ES-I3 (cell line): ENCODE results near the gene GCNT2.
A peak's percentile ranks its signal among the peaks of the same experiment; 100 is the strongest.
"Not testable (repeated sequence)": the region's sequence is repeated elsewhere in the genome, so short reads cannot be mapped to it uniquely, and the experiment has no call there.

Experiments
- H3K36me3 ChIP-seq: 2 replicates; pipeline ENCODE4 v1.6.1; 2013; ENCODE audit warnings: mild to moderate bottlenecking, low read length, control low read depth, moderate library complexity; ENCODE audit not compliant: insufficient read depth
- H3K4me1 ChIP-seq: 2 replicates; pipeline ENCODE4 v1.6.1; 2013; ENCODE audit warnings: mild to moderate bottlenecking, control low read depth, low read length; ENCODE audit not compliant: insufficient read depth
- H3K9ac ChIP-seq: 2 replicates; pipeline ENCODE4 v1.6.1; 2013; ENCODE audit warnings: low read depth, mild to moderate bottlenecking, low read length, moderate library complexity
- H3K9me3 ChIP-seq: 2 replicates; pipeline ENCODE4 v1.6.1; 2013; ENCODE audit warnings: mild to moderate bottlenecking, low read length, moderate library complexity; ENCODE audit not compliant: control insufficient read depth, insufficient read depth

GCNT2 gene

DNA sequence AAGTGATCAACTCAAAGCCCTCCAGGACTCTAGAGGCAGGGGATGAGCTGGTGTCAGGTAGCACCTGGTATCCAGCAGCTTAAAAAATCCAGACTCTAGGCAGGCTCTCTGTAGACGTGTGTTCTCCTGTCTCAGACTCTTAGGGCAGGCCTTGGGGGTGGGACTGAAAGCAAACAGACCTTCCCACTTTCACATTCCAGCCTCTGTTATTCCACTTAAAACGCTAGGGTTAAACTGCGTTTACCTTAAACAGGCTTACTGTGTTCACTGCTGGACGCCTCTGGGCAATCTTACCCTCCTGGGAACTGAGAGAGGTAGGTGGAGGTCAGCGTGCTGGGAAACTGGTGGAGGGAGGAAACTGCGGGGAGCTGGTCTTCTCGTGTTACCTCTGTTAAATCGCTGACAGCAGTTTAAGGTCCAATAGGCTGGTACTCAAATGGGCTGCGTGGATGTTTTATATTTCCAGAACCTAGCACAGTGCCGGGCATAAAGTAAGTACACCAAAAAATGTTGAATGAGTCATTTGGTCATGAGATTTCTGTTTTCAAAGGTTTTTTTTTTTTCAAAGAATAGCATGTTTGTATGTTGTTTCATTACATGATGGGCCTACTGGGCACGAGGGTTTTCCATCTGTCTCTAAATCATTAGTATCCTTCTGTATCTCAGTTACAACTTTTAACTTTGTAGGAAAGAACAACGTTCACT is at the start of gene GCNT2:
GCNT2 (plus strand) TSS at position 248 of the 705 bp plus-strand sequence. CDS start 7,561 bp downstream, outside the sequence.
- no peaks in the 10 kb centered on the region for H3K36me3 ChIP-seq
- no peaks in the 10 kb centered on the region for H3K9me3 ChIP-seq
- H3K4me1 ChIP-seq = peaks cover 26% of the 10 kb centered on the region
- H3K9ac ChIP-seq = peak within 1 kb of the TSS; percentile 9; the same call in 1 of the 2 replicates

DNA sequence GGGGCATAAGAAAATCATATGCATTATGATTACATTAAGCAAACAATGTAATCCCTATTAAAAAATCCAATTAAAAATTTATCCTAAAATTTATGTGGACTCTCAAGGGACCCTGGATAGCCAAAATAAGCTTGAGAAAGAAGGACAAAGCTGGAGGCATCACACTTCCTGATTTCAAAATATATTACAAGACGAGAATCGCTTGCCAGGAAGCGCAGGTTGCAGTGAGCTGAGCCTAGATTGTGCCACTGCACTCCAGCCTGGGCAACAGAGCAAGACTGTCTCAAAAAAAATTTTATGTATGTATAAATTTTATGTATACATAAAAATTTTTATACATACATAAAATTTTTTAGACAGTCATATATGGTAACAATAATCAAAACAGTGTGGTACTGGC is 48.5 kb upstream of the GCNT2 start:
- no peaks in the 10 kb centered on the region for H3K36me3 ChIP-seq
- no peak overlapping the region for H3K9ac ChIP-seq
- H3K4me1 ChIP-seq = no peaks in the 10 kb centered on the region; the same call in 1 of the 2 replicates
- H3K9me3 ChIP-seq = no peaks in the 10 kb centered on the region

DNA sequence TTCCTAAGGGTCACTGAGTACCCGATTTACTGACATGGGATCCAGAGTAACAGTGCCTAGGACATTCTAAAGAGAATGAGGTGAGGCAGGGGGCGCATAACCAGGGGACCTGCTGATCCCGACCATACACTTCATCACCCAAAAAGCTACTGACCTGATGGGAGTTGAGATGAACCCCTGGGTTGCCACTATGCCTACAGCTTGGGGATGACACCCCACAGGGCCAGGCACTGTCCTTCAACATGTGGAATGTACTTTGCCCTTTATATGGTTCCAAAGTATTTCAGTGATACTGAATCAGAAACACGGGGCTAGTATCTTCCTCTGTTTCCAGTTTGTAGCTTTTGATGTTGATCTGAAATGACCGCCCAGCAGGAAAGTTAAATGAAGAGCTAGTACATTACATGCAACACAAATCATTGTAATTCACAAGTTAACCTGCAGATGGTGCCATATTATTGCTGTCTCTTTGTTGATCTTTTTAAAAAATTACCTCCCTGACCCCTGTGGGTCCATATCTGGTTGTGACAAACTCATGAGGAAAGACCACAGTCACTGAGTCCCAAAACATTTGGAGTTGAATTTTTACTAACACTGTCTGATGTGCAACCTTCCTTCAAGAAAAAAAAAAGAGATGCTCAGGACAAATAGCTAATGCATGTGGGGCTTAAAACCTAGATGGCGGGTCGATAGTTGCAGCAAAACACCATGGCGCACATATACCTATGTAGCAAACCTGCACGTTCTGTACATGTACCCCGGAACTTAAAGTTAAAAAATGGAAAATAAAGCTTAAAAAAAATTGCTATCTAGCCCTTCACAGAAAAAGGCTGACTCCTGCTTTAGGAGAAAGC is 42.7 kb upstream of the GCNT2 start:
- Histone ChIP-seq H3K9ac (no peak overlapping the region), H3K36me3 (no peaks in the 10 kb centered on the region), H3K9me3 (no peaks in the 10 kb centered on the region), H3K4me1 (peaks cover 10% of the 10 kb centered on the region)

DNA sequence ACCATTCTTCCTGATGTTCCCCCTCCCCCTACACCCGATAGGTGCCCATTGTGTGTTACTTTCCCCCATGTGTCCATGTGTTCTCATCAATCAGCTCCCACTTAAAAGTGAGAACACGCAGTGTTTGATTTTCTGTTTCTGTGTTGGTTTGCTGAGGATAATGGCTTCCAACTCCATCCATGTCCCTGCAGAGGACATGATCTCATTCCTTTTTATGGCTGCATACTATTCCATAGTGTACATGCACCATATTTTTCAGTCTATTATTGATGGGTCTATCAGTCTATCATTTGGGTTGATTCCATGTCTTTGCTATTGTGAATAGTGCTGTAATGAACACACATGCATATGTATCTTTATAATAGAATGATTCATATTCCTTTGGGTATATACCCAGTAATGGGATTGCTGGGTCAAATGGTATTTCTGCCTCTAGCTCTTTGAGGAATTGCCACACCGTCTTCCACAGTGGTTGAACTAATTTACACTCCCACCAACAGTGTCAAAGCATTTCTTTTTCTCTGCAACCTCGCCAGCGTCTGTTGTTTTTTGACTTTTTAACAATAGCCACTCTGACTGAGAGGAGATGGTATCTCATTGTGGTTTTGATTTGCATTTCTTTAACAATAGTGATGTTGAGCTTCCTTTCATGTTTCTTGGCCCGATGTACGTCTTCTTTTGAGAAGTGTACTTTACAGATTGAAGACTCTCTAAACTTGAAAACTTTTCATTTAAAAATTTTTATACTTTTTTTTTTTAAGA is 41.0 kb upstream of the GCNT2 start:
- H3K36me3 ChIP-seq = no peaks in the 10 kb centered on the region
- no peaks in the 10 kb centered on the region for H3K9me3 ChIP-seq
- no peak overlapping the region for H3K9ac ChIP-seq
- peaks cover 10% of the 10 kb centered on the region for H3K4me1 ChIP-seq

- no peaks in the 10 kb centered on the region for H3K36me3 ChIP-seq
- H3K4me1 ChIP-seq = peaks cover 10% of the 10 kb centered on the region
- H3K9ac ChIP-seq = peak overlapping the region; percentile 20; the same call in 1 of the 2 replicates
- H3K9me3 ChIP-seq = no peaks in the 10 kb centered on the region
Observed at GRCh38 chr6:10481101-10481500, 40.0 kb upstream of the GCNT2 start.

DNA sequence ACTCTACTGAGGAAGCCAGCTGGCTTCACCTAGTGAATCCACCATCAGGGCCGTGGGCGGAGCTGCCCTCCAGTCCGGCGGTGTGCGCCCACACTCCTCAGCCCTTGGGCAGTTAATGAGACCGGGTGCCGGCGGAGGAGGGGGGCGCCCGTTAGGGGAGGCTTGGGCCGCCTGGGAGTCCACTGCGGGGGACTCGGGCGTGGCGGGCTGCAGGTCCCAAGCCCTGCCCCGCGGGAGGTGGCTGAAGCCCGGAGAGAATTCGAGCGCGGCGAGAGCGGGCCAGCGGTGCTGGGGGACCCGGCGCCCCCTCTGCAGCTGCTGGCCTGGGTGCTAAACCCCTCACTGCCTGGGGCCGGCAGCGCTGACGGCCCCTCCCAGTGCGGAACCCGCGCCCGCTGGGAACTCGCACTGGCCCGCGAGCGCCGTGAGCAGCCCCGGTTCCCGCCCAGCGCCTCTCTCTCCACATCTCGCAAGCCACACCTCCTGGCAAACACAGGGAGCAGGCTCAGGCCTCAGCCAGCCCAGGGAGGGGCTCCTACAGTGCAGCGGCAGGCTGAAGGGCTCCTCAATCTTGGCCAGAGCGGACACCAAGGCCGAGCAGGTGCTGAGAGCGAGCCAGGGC is 38.4 kb upstream of the GCNT2 start:
- no peaks in the 10 kb centered on the region for H3K36me3 ChIP-seq
- H3K4me1 ChIP-seq = peaks cover 10% of the 10 kb centered on the region
- H3K9ac ChIP-seq = no peak overlapping the region
- H3K9me3 ChIP-seq = no peaks in the 10 kb centered on the region

- Histone ChIP-seq H3K4me1 (peaks cover 10% of the 10 kb centered on the region), H3K9me3 (no peaks in the 10 kb centered on the region), H3K9ac (no peak overlapping the region), H3K36me3 (no peaks in the 10 kb centered on the region)
Observed at GRCh38 chr6:10484912-10485311, 36.2 kb upstream of the GCNT2 start.

- Histone ChIP-seq H3K36me3 (no peaks in the 10 kb centered on the region), H3K9me3 (no peaks in the 10 kb centered on the region), H3K4me1 (peaks cover 10% of the 10 kb centered on the region), H3K9ac (no peak overlapping the region)
Observed at GRCh38 chr6:10485406-10485805, 35.7 kb upstream of the GCNT2 start.

DNA sequence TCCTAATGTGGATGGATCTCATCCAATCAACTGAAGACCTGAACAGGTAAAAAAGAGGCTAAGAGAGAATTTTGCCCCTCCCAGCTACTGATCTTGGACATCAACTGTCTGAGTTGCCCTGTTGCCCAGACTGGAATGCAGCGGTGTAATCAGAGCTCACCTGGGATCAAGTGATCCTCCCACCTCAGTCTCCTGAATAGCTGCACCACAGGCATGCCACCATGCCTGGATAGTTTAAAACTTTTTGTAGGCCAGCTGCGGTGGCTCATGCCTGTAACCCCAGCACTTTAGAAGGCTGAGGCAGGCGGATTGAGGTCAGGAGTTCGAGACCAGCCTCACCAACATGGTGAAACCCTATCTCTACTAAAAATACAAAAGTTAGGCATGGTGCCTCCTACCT is 34.9 kb upstream of the GCNT2 start:
- Histone ChIP-seq H3K9ac (no peak overlapping the region), H3K36me3 (no peaks in the 10 kb centered on the region), H3K4me1 (peaks cover 5% of the 10 kb centered on the region), H3K9me3 (no peaks in the 10 kb centered on the region)

- H3K4me1 ChIP-seq, H3K9ac ChIP-seq, H3K36me3 ChIP-seq, H3K9me3 ChIP-seq: not testable (repeated sequence)
Observed at GRCh38 chr6:10486944-10487588, 34.1 kb upstream of the GCNT2 start.

GRCh38 chr6:10487668-10488327 is 33.4 kb upstream of the GCNT2 start:
- no peaks in the 10 kb centered on the region for H3K9me3 ChIP-seq
- H3K36me3 ChIP-seq = no peaks in the 10 kb centered on the region
- no peaks in the 10 kb centered on the region for H3K4me1 ChIP-seq
- H3K9ac ChIP-seq = peak overlapping the region; percentile 35; the same call in 1 of the 2 replicates

- no peaks in the 10 kb centered on the region for H3K9me3 ChIP-seq
- no peaks in the 10 kb centered on the region for H3K4me1 ChIP-seq
- no peak overlapping the region for H3K9ac ChIP-seq
- H3K36me3 ChIP-seq = no peaks in the 10 kb centered on the region
Observed at GRCh38 chr6:10491463-10491862, 29.7 kb upstream of the GCNT2 start.

- H3K4me1 ChIP-seq, H3K9ac ChIP-seq, H3K9me3 ChIP-seq, H3K36me3 ChIP-seq: not testable (repeated sequence)
Observed at GRCh38 chr6:10491905-10492304, 29.2 kb upstream of the GCNT2 start.
